NCI-H1436 (cell line): ENCODE measurements around the gene MGAT4B.
"Not testable (repeated sequence)": the region's sequence is repeated elsewhere in the genome, so short reads cannot be mapped to it uniquely, and the experiment has no call there.

Experiments
- DNase-seq: peaks from one replicate; lab custom pipeline; 2025; lab: John Stamatoyannopoulos, UW

MGAT4B gene

DNA sequence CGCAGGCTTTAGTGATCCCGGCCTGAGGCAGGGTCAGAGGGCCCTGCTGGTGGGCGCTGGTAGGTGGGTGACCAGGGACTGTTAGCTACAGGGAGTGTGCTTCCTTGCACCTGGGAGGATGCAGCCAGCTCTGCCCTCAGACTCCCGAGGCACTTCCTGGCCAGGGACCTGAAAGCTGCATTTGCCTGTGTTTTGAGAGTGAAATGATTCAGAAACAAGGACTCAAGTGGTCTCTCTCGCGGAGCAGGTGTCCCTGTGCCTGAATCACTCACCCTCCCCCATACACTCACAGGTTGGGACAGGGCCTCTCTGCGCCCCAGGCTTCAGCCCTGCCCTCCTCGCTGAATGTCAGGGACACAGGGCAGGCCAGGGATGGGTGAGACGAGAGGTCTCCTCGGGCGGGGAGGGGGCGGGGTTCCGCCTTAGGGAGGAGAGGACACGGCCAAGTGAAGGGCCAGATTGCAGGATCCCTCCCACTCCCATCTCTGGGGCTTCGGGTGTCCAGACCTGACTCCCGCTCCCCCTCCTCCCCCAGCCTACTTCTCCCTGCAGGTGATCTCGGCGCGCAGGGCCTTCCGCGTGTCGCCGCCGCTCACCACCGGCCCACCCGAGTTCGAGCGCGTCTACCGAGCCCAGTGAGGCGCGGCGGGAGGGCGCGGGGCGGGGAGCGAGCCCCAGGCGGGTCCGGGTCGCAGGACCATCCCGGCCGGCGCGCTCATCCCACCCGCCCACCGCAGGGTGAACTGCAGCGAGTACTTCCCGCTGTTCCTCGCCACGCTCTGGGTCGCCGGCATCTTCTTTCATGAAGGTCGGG, 11.4 kb downstream of the MGAT4B start:
- no peak for DNase-seq

DNA sequence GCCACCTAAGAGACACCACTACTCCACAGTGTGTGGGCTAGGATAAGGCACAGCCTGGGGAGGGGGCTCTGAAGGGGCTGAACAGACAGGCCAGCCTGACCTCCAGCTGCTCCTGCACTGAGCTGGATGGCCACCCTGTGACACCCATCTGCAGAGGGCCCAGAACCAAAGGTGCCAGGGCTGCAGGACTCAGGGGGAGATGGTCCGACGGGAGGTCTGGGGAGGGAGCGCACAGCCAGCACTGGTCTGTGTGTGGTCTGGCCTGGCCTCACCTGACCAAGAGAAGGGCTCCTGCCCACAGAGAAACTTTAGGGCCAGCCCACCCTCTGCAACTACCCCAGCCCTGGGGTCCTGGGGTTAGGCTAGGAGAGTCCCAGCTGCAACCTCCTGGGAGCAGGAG, 12.1 kb downstream of the MGAT4B start:
- DNase-seq, result no peak

DNA sequence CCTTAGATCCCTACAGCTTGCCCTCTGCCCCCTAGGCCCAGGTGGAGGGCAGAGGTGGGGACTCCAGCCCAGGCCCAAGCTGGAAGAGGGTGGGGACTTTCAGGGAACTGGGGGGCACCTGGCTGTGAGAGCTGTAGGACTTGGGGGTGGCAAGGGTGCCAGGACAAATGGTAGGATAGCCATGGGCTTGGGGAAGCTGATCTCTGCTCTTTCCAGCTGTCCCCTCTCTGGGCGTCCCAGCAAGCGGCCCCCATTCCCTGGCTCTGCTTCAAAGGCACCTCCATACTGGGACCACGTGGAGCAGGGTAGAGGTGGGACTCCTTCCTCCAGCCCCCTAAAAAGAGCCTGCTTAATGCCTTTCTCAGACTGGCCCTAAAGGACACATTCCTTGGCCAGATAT, 12.5 kb downstream of the MGAT4B start:
- no peak for DNase-seq

DNA sequence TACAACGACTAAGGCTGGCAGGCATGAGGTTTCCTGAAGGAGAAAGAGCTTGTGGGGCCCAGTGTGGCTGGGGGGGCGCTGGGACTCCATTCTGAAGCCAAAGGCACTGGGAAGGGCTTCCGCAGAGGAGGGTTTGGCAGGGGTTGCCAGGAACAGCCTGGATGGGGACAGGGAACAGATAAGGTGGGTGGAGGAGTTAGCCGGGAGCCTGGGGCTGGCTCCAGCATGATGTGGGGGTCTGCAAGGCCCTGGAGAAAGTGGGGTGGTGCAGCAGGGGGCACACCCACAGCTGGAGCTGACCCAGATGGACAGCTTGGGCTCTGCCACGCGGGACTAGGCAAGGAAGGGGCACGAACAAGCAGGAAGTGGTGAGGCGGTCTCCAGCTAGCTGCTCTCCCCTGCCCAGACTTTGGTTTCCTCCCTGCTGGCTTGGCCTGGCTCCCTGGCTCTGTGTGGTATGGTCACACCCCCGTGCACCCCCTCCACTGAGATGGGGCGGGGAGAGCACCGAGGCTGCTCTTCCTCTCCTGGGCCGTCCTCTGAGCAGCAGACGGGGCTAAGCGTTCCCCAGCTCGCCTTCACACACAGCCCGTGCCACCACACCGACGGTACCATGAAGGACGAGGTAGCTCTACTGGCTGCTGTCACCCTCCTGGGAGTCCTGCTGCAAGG, 13.1 kb downstream of the MGAT4B start, which contains the start of gene LTC4S:
Gene LTC4S, plus strand, starts transcription at position 519 of the 672 bp plus-strand sequence. Its CDS starts 95 bp downstream, at position 614.
- DNase-seq, result no peak

DNA sequence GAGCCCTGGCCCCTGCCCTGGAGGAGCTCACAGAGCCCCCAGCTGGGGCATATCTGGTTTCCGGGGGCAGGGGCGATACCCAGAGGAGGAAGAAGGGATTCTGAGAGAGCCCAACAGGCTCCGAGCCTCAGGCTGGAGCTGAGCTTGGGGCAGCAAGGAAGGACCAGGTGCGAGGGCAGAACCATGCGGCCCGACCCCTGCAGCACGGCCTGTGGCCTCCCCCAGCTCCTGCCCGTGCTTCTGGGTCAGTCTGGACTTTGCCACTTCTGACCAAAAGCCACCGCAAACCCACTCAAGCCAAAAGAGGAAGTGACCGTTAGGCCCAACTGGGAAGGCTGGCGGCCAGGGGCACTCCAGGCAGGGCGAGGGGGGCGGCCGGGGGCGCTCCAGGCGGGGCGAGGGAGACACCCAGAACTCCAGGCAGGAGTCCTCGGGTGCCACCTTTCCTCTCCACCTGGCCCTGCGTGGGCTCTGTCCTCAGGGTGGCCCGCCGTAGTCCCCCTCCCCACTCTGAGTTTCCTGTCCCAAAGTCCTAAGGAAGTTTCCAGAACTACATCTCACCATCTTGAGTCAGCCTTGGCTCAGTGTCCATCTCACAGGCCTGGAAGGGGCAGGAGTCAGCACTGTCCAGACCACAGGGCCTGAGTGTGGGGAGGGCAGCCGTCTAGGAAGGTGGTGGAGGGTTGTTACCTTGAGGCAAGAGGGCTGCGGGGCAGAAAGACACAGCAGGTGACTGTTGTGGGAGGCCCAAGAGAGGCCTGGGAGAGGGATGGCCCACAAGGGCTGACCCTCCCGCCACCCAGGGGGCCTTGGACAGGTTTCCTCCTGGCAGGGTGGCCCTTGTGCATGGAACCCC, 13.8 kb downstream of the MGAT4B start:
- DNase-seq, result no peak

DNA sequence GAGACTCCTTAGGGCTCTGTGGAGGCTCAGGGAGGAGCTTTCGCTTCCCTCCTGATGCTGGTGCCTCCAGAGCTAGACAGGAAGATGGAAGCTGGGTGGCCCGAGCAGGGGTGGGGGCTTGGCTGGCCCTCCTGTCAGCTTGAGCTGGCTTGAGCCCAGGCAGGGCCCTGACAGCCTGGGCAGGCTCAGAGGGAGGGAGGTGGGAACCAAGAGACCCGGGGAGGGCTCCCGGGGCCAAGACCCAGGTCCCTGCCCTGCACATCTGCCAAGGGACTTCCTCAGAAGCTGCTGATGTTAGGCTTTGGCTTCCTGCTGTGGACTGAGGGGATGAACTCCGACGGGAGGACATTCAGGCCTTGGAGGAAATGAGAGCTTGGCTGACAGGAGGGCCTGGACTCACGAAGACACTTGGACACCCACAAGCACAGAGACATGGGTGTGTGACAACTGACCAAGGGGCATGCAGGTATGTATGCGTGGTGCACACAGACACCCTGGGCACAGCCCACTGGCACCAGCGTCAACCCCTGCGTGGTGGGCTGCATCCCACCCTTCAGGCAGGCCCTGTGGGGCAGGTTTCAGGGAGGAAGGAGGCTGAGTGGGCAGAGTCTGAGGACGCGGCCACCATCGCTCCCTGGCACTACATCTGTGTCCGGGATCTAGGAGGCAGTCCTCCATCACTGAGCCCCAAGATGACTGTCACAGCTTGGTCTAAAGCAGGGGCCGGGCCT, 14.6 kb downstream of the MGAT4B start:
- DNase-seq, result no peak

DNA sequence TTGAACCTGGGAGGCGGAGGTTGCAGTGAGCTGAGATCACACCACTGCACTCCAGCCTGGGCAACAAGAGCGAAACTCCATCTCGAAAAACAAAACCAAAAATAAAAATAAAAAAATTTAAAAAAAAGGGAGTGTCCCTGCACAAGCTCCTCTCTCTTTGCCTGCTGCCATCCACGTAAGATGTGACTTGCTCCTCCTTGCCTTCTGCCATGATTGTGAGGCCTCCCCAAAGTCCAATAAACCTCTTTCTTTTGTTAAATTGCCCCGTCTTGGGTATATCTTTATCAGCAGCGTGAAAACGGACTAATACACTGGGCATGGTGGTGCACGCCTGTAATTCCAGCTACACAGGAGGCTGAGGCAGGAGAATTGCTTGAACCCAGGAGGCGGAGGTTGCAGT, 17.4 kb downstream of the MGAT4B start:
- DNase-seq, result not testable (repeated sequence)

DNA sequence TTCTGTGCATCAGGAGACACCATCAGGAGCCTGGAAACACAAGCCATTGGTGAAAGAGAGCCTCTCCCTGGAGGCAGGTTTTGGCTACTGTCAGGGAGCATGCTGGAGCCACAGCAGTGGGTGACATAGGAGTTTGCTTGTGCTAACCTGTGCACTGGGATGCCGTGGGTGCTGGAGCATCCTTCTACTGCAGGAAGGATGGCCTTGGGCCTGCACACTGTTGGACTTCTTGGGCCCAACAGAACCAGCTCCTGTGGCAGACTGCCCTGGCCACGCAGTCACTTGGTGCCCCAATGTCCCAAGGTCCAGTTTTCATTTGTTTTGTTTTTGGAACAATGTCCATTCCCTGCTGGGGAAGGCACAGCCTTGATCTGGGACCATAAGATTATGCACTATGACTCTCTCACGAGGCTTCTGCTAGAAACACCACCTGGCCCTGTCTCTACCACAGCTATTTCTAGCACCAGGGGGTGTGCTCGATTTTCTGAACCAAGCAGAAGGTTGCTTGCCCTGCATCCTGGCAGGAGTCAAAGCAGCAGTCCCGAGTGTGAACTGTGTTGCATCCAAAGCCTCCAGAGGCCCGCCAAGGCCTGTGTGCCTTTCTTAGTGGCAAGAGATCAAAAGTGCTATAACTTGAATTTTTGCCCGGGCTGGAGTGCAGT, 18.3 kb downstream of the MGAT4B start:
- no peak for DNase-seq

DNA sequence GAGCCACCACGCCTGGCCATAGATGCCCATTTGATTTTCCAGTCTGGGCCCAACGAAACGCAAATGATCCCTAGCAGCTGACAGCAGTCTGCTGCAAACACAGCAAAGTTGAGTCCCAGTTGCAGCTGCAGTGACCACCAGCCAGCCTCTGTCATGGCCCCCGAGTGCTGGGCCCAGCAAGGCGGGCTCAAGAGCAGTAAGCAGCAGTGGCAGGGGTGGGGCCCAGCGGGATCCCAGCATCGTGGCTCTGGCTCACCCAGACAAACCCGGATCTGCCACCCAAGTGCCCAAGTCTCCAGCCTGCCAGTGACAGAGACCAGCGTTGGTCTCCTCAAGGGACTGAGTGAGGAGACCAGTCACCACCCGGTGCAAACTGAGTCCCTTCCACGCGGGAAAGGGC, 19.8 kb downstream of the MGAT4B start:
- DNase-seq, result no peak

DNA sequence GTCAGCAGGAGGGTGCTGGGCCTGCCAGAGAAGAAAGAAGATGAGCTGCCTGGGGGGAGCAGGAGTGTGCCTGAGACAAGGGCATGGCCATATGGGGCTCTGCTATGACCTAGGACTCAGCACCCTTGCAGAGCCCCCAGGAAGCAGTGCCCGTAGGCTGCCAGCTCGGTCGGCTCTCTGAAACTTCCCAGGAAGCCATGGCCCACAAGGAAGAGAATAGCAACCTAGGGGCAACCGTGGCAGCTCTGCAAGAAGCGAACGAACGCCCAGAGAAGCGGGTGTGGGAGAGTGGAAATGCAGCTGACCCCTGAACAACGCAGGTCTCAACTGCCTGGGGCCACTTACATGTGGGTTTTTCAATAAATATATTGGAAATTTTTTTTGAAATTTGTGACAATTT, 23.5 kb downstream of the MGAT4B start:
- no peak for DNase-seq

DNA sequence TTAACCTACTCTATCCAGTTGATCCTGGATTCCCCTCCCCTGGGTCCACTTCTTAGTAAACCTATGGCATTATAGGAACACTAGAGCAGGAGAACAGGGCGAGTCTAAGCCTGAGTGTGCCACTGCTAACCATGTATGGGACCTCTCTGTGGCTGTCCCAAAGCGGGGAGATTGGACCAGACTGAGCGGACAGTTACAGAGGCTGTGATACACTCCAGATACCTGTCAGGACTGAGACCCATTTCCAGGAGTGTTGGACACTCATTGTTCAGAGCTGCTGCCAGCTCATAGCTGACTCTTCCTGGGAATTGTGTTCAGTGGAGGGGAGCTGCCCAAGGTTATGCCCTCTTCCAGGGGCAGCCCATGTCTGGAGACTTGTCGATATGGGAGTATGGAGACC, 24.8 kb downstream of the MGAT4B start:
- no peak for DNase-seq

DNA sequence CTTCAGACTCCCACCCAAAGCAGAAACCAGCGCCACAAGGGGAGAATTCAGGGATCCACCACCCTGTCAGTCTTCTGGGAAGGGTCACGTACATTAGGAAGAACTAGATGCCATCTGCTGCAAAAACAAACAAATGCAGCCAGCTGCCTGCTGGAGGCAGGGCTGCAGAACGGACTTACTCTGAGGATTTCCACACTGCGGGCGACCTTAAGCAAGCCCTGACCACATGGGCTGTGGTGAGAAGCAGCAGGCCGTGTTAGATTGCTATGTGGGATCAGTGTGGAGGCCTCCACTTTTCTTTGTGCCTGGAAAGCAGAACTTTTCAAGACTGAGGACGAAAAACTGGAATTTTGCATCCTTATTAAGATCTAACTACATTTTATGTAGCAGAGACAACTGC, 26.3 kb downstream of the MGAT4B start:
- no peak for DNase-seq

DNA sequence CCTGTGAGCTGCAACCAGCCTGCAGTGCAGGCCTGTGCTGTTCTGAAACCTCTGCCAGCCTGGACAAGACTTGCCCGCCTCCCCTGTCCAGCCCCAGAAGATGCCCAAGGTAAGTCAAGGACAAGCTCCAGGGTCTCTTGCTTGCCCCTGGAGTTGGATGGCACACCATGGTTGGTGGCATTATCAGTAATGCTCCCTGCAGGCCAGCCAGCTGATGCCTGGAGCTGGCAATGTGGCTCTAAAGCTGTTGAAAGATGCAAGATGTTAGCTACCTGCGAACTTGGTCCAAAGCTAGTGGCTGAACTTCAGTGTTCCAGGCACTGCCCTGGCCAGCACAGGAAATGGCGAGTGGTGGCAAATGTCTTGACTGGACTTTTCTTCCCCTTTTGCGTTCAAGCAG, 26.8 kb downstream of the MGAT4B start:
- no peak for DNase-seq

DNA sequence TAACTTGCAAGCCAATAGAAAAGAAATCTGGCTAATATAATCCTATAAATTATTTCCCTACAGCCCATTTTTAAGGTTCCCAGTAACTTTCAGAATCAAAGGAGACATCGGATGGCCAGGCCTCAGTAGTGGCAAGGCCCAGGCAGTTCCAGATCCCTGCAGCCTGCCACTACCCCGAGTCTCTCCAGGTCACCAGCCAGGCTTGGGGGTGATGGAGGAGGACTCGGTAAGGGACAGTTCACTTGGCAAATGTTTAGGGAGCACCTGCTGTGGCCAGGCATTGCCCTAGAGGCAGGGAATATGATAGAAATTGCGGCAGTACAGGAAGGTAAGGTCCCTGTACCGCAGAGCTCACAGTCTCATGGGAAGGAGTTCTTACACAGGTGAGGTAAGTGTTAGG, 28.1 kb downstream of the MGAT4B start:
- no peak for DNase-seq

DNA sequence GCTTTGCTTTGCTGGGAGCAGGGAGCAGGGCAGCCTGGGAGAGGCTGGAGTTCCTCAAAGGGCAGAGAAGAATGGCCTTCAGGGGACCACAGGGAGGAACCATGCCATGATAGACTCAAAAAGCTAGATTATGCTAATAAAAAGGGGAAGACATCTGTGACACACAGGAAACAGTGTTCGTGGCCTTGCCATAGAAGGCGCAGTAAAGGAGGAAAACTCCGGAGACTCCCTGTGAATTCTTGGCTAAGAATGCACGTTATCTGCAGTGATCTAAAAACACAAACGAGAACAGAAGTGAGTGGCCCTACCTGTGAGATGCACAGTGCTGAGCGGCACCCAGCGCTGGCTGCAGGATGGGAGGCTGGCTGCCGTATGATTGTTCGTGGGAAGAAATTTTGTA, 28.8 kb downstream of the MGAT4B start:
- DNase-seq, result no peak

DNA sequence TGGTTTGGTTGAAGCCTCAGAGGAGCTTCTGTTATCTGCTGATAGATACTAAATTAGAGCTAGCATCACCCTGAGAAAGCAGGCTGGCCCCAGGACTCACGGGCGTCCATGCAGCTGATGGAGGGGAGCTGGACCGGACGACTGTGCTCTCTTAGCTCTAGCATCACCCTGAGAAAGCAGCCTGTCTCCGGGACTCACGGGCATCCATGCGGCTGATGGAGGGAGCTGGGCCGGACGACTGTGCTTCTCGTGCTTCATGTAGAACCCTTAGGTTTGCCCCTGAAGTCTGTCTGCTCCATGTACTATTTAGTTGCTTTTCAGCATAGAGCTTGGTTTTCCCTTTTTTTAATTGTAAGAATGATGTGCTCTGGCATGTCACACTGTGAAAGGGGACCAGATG, 29.2 kb downstream of the MGAT4B start:
- DNase-seq, result no peak

DNA sequence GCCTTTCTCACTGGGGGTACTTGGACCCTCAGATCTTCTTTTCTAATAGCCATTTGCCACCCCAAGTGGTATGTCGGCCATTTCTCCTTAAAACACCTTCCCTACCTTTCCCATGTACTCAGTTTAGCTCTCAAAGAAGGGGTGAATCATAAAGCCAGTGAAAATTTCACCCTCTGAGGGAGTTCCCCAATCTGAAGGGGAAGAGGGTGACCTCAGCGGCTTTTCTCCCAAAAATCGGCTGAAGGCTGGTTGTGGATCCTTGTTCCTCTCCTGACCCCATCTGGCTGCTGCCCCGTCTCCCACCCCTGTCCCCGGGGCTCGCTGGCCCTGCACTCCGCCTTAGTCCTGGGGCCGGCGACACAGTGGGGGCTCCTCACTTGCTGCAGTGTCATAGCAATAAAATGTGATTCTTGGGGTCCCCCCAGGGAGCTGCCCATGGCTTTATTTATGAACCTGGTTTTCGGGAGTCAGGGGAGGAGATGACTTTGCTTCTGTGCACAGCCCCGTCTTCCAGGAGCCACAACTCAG, 30.2 kb downstream of the MGAT4B start:
- DNase-seq, result no peak

DNA sequence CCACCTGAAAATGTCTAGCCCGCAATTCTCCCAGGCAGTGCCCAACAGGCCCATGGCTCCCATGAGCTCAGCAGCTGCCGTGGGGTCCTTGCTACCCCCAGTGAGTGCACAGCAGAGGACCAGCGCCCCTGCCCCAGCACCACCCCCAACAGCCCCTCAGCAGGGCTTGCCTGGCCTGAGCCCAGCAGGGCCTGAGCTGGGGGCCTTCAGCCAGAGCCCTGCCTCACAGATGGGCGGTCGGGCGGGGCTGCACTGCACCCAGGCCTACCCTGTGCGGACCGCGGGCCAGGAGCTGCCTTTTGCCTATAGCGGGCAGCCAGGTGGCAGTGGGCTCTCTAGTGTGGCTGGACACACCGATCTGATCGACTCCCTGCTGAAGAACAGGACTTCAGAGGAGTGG, 32.2 kb downstream of the MGAT4B start:
- no peak for DNase-seq

DNA sequence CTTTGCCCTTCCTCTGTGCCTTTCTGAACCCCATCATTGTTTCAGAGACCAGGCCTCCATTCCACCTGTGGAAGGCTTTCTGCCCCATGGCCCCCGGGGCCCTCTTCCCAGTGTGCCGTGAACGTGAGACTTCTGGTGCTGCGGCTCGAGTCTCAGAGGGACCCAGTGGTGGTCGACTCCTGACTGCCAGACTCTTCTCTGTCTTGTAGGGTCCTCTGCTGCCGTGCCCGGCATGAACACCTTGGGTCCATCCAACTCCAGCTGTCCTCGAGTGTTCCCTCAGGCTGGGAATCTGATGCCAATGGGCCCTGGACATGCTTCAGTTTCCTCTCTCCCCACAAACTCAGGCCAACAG, 33.0 kb downstream of the MGAT4B start:
- no peak for DNase-seq

DNA sequence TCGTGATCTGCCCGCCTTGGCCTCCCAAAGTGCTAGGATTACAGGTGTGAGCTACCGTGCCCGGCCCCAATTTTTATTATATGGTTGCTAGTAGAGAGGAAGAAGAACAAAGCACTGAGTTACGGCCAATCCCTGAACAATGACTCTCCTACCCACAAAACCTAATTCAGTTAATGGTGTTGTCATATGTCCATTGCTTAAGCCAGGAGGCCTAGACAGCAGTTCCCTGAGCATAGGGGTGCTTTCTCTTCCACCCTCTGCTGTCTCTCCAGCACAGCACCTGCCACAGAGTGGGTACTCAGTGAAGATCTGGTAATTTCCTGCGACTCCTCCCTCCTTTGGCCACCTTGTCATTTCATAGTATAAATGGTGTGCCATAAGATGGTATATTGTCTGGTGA, 34.3 kb downstream of the MGAT4B start:
- DNase-seq, result no peak

DNA sequence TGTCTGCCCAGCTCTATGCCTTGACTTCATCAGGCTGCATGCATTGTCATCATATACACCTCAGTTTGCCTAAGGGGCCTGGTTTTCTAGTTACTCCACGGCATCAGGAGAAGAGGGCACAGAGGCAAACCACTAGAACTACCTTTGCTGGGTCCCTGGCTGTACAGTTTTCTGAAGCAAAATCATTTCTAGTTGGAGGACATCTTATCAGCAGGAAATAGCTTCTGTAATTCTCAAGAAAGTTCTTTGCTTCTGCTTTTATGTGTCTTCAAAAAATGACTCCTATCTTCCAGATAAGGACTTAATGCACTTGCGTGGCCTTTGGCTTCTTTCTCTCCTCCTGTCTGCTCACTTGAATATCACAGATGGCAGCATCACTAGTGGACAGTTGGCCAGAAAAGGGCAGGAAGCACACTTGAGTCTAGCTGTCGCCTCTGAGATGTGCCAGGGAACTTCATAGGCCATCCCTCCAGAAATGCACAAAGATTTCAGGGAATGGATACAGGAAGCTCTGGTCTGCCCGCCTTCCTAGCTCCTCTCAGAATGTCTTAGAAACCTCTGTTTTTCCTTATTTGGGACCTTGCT, 35.3 kb downstream of the MGAT4B start:
- no peak for DNase-seq
